Ramos (cell line): ENCODE data around the gene ASH1L.

Experiments used
- in situ Hi-C: fragments of 300-500 bp; cut with MboI; formaldehyde crosslinking; loops from one replicate; pipeline ENCODE4 v1.14.3; 2022; ENCODE audit warnings: low sequenced_read_pairs; ENCODE audit not compliant: unreplicated experiment

Gene ASH1L

GRCh38 chr1:155287987-155288543 is 274.5 kb downstream of the ASH1L start:
- in situ Hi-C loops = no loop called here

GRCh38 chr1:155286544-155286943 is 276.1 kb downstream of the ASH1L start:
- in situ Hi-C loops = no loop called here

- in situ Hi-C loops = no loop called here
These were observed 277.0 kb downstream of the ASH1L start for GRCh38 chr1:155285631-155286044.
